ENCODE results near the gene CHMP4A.

DNA sequence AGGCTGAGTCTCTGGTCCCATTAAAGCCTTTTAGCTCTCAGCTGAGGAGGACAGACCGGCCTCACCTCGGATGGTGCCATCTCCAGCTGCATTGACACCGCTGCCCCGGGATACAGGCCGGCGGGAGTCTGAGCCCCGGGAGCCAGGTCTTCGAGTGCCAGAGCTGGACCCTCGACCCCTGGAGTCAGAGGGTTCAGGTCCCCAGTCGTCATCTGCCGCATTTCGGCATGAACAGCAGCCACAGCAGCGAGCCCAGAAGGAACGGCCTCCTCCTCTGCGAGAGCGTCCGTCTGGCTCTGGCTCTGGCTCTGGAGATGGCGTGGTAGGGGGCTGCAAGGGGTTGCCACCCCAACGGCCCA, 48.7 kb upstream of the CHMP4A start:
- TF ChIP-seq, protein P1, sequence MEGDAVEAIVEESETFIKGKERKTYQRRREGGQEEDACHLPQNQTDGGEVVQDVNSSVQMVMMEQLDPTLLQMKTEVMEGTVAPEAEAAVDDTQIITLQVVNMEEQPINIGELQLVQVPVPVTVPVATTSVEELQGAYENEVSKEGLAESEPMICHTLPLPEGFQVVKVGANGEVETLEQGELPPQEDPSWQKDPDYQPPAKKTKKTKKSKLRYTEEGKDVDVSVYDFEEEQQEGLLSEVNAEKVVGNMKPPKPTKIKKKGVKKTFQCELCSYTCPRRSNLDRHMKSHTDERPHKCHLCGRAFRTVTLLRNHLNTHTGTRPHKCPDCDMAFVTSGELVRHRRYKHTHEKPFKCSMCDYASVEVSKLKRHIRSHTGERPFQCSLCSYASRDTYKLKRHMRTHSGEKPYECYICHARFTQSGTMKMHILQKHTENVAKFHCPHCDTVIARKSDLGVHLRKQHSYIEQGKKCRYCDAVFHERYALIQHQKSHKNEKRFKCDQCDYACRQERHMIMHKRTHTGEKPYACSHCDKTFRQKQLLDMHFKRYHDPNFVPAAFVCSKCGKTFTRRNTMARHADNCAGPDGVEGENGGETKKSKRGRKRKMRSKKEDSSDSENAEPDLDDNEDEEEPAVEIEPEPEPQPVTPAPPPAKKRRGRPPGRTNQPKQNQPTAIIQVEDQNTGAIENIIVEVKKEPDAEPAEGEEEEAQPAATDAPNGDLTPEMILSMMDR (IDR thresholded peaks at IDR 0.05; ENCODE audit: insufficient read depth, low read length, poor library complexity, severe bottlenecking) = no peak
- no peak for TF ChIP-seq EZH2phosphoT487 (conservative IDR thresholded peaks at IDR 0.05; ENCODE audit: low read length)
